Adrenal gland (tissue), 5 donors: ENCODE data around the gene P2RX3.

Experiments
- CTCF ChIP-seq, 6 experiments: fragments of 450-650 bp in 4 of 6; fragments of 200-600 bp in 2 of 6; sonication (generic) in 1 of 6; IDR thresholded peaks; 1 replicate in 5 of 6; 2 replicates in 1 of 6; pipeline versions ENCODE4 v1.5.1 to v1.8.0; 2016 to 2021; ENCODE audit warnings: antibody characterized with exemption in 6 of 6, mild to moderate bottlenecking in 2 of 6, moderate library complexity in 1 of 6
- POLR2A ChIP-seq, 2 donors: fragments of 450-650 bp; IDR thresholded peaks; one replicate each; pipeline ENCODE4 v1.6.1; 2017; ENCODE audit warnings: antibody characterized with exemption in 2 of 2, mild to moderate bottlenecking in 2 of 2, moderate library complexity in 1 of 2
- donor health status: DM: no; HTN: no; CAD: no.

- TF ChIP-seq CTCF (IDR thresholded peaks at IDR 0.05) (no peak), POLR2A (IDR thresholded peaks at IDR 0.05) (no peak)
These were observed 30.1 kb downstream of the P2RX3 start for GRCh38 chr11:57368106-57368844.
